A172 (cell line): ENCODE data around the gene PRR30. TPM values are rescaled to one million over a fixed set of nuclear protein-coding genes. Genes with fewer than 3 reads are reported as not detected.
"Not testable (repeated sequence)": the region's sequence is repeated elsewhere in the genome, so short reads cannot be mapped to it uniquely, and the experiment has no call there.

Source experiments
- DNase-seq: peaks from one replicate; pipeline ENCODE4 v3.0.0-alpha.2; 2015; ENCODE audit warnings: low spot score
- total RNA-seq: library from RNA; depleted of rRNA; stranded (reverse); fragments of >200 nt; shearing (Covaris generic); gene quantifications from 2 replicates; pipeline ENCODE4 v1.2.3, GENCODE V29; 2014

Gene PRR30
- total RNA-seq, 1 experiment from 2014 or later = not detected

GRCh38 chr2:27128668-27129571 lies 10.3 kb downstream of the PRR30 start:
- no peak for DNase-seq

GRCh38 chr2:27127883-27128667 lies 11.1 kb downstream of the PRR30 start:
- DNase-seq = no peak

- no peak for DNase-seq
These were observed 12.9 kb downstream of the PRR30 start for GRCh38 chr2:27126252-27126710.

- no peak for DNase-seq
These were observed 14.1 kb downstream of the PRR30 start for GRCh38 chr2:27125104-27125503.

- peak; percentile 10 for DNase-seq
These were observed 15.7 kb downstream of the PRR30 start, which contains the start of gene ABHD1 for GRCh38 chr2:27123302-27124150. Gene ABHD1, plus strand, starts transcription at chr2:27123815. Its CDS starts 134 bp downstream, at chr2:27123949.

GRCh38 chr2:27122791-27123190 lies 16.4 kb downstream of the PRR30 start:
- DNase-seq = no peak

GRCh38 chr2:27121906-27122305 lies 17.3 kb downstream of the PRR30 start:
- no peak for DNase-seq

GRCh38 chr2:27119330-27119670 lies 19.9 kb downstream of the PRR30 start:
- not testable (repeated sequence) for DNase-seq

GRCh38 chr2:27118525-27119329 lies 20.5 kb downstream of the PRR30 start, which contains the start of gene CGREF1:
Gene CGREF1, minus strand, starts transcription at chr2:27119128. Its CDS starts 14,762 bp downstream, at chr2:27104366.
- no peak for DNase-seq

- DNase-seq = no peak
These were observed 21.1 kb downstream of the PRR30 start for GRCh38 chr2:27117995-27118524.

- DNase-seq = no peak
These were observed 23.7 kb downstream of the PRR30 start for GRCh38 chr2:27115519-27115918.

GRCh38 chr2:27111392-27112078 lies 27.7 kb downstream of the PRR30 start:
- not testable (repeated sequence) for DNase-seq

GRCh38 chr2:27110603-27111352 lies 28.4 kb downstream of the PRR30 start:
- DNase-seq = not testable (repeated sequence)

GRCh38 chr2:27109083-27109482 lies 30.1 kb downstream of the PRR30 start:
- no peak for DNase-seq

- no peak for DNase-seq
These were observed 31.0 kb downstream of the PRR30 start for GRCh38 chr2:27108221-27108620.

GRCh38 chr2:27105981-27106380 lies 33.2 kb downstream of the PRR30 start:
- no peak for DNase-seq

- DNase-seq = no peak
These were observed 36.9 kb downstream of the PRR30 start for GRCh38 chr2:27102329-27102728.

- DNase-seq = no peak
These were observed 39.2 kb downstream of the PRR30 start for GRCh38 chr2:27100036-27100435.

- no peak for DNase-seq
These were observed 39.8 kb downstream of the PRR30 start for GRCh38 chr2:27099334-27099955.
